Measurements from ENCODE around the gene METTL27. TPM values are rescaled to one million over a fixed set of nuclear protein-coding genes. Genes with fewer than 3 reads are reported as not detected.
"Not testable (repeated sequence)": the region's sequence is repeated elsewhere in the genome, so short reads cannot be mapped to it uniquely, and the experiment has no call there.

Gene METTL27
- total RNA-seq, 1 donor from 2014 or later: 1.8 TPM

- intact Hi-C loops (cut with micrococcal nuclease): no loop called here
- H3K4me3 Mint-ChIP-seq: no peak within 1 kb of the TSS
- no peaks in the 10 kb centered on the region for H3K36me3 Mint-ChIP-seq (ENCODE audit: low read depth)
- H3K27me3 Mint-ChIP-seq (ENCODE audit: insufficient read depth): peaks cover 16% of the 10 kb centered on the region
- DNase-seq (ENCODE audit: low spot score): no peak
- H3K27ac Mint-ChIP-seq: no peak within 1 kb of the TSS
- no peaks in the 10 kb centered on the region for H3K9me3 Mint-ChIP-seq
- H3K4me1 Mint-ChIP-seq (ENCODE audit: low read depth): peaks cover 1% of the 10 kb centered on the region
These were observed 18.5 kb upstream of the METTL27 start, which contains the start of gene TMEM270 for GRCh38 chr7:73860859-73861258. TSS of gene TMEM270 (plus strand) at chr7:73861159. CDS start at chr7:73861195, 36 bp downstream.

DNA sequence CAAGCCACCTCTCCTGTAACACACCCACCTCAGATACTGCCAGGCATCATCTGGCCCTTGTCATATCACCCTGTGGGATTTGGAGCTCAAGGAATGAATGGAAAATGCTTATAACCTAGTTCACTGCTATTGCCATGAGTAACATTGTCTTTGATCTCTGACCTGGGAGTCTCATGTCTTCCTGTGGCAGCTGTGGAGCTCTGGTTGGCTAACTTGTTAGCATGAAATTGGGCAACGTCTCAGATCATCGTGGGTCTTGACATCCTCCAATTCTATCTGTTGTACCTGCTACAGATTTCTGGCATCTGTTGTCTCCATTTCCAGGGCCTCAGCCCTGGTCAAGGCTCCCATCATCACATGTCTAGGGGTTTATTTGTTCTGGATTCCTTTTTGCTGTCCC, 16.5 kb upstream of the METTL27 start:
- no peaks in the 10 kb centered on the region for H3K9me3 Mint-ChIP-seq
- H3K27me3 Mint-ChIP-seq (ENCODE audit: insufficient read depth): peaks cover 24% of the 10 kb centered on the region
- H3K27ac Mint-ChIP-seq: no peak overlapping the region
- no peaks in the 10 kb centered on the region for H3K36me3 Mint-ChIP-seq (ENCODE audit: low read depth)
- intact Hi-C loops (cut with micrococcal nuclease): loop anchor here (10.0 kb wide), 1 partner anchor 254 kb away; no protein-coding TSS in a partner anchor
- peaks cover 8% of the 10 kb centered on the region for H3K4me1 Mint-ChIP-seq (ENCODE audit: low read depth)
- DNase-seq (ENCODE audit: low spot score): no peak
- H3K4me3 Mint-ChIP-seq: no peak overlapping the region

GRCh38 chr7:73856941-73857340, 14.6 kb upstream of the METTL27 start:
- DNase-seq (ENCODE audit: low spot score): no peak
- peaks cover 13% of the 10 kb centered on the region for H3K4me1 Mint-ChIP-seq (ENCODE audit: low read depth)
- intact Hi-C loops (cut with micrococcal nuclease): loop anchor here (10.0 kb wide), 1 partner anchor 252 kb away; no protein-coding TSS in a partner anchor
- H3K4me3 Mint-ChIP-seq: peak overlapping the region; percentile 13
- H3K9me3 Mint-ChIP-seq: no peaks in the 10 kb centered on the region
- no peaks in the 10 kb centered on the region for H3K36me3 Mint-ChIP-seq (ENCODE audit: low read depth)
- peaks cover 24% of the 10 kb centered on the region for H3K27me3 Mint-ChIP-seq (ENCODE audit: insufficient read depth)
- H3K27ac Mint-ChIP-seq: no peak overlapping the region

GRCh38 chr7:73852500-73852899, 10.2 kb upstream of the METTL27 start:
- peaks cover 26% of the 10 kb centered on the region for H3K4me1 Mint-ChIP-seq (ENCODE audit: low read depth)
- H3K27me3 Mint-ChIP-seq (ENCODE audit: insufficient read depth): peaks cover 17% of the 10 kb centered on the region
- H3K9me3 Mint-ChIP-seq: no peaks in the 10 kb centered on the region
- intact Hi-C loops (cut with micrococcal nuclease): loop anchor here (10.0 kb wide), 1 partner anchor 248 kb away; no protein-coding TSS in a partner anchor
- H3K36me3 Mint-ChIP-seq (ENCODE audit: low read depth): no peaks in the 10 kb centered on the region
- no peak overlapping the region for H3K4me3 Mint-ChIP-seq
- no peak overlapping the region for H3K27ac Mint-ChIP-seq
- no peak for DNase-seq (ENCODE audit: low spot score)

GRCh38 chr7:73851410-73852338, 9.4 kb upstream of the METTL27 start:
- Mint-ChIP-seq H3K9me3 (no peaks in the 10 kb centered on the region), H3K36me3 (ENCODE audit: low read depth) (no peaks in the 10 kb centered on the region), H3K4me1 (ENCODE audit: low read depth) (peaks cover 26% of the 10 kb centered on the region), H3K27me3 (ENCODE audit: insufficient read depth) (peaks cover 13% of the 10 kb centered on the region), H3K27ac (peak overlapping the region; percentile 15), H3K4me3 (no peak overlapping the region)
- DNase-seq (ENCODE audit: low spot score): no peak
- intact Hi-C loops (cut with micrococcal nuclease): loop anchor here (1.0 to 10.0 kb wide), 4 partner anchors 9 to 247 kb away; partner anchors contain the start of genes ABHD11 and METTL27

DNA sequence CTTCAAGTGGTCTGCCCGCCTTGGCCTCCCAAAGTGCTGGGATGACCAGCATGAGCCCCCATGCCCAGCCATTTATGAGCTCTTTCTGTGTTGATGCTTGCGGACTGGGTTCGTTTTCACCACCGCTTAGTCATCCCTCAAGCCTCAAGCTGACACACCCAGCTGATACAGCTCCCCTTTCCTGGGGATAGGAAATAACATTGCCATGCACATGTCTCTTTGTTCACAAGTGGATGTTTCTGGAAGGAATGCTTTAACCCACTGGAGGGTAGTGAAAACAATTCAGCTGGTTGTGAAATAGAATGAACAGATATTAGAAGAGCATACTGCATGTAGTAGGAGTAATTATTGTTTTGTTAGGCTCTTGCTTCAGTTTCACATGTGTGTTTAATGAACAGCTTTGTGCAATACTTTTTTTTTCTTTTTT, 8.5 kb upstream of the METTL27 start:
- Mint-ChIP-seq H3K4me3 (no peak overlapping the region), H3K27me3 (ENCODE audit: insufficient read depth) (peaks cover 13% of the 10 kb centered on the region), H3K27ac (peak overlapping the region; percentile 52), H3K9me3 (no peaks in the 10 kb centered on the region), H3K36me3 (ENCODE audit: low read depth) (no peaks in the 10 kb centered on the region), H3K4me1 (ENCODE audit: low read depth) (peaks cover 25% of the 10 kb centered on the region)
- no peak for DNase-seq (ENCODE audit: low spot score)
- intact Hi-C loops (cut with micrococcal nuclease): loop anchor here (1.0 to 10.0 kb wide), 4 partner anchors 8 to 246 kb away; partner anchors contain the start of genes ABHD11 and METTL27

GRCh38 chr7:73847941-73848723, 5.8 kb upstream of the METTL27 start:
- H3K36me3 Mint-ChIP-seq (ENCODE audit: low read depth): no peaks in the 10 kb centered on the region
- peaks cover 28% of the 10 kb centered on the region for H3K4me1 Mint-ChIP-seq (ENCODE audit: low read depth)
- peaks cover 14% of the 10 kb centered on the region for H3K27me3 Mint-ChIP-seq (ENCODE audit: insufficient read depth)
- no peak overlapping the region for H3K4me3 Mint-ChIP-seq
- H3K9me3 Mint-ChIP-seq: no peaks in the 10 kb centered on the region
- DNase-seq (ENCODE audit: low spot score): no peak
- intact Hi-C loops (cut with micrococcal nuclease): no loop called here
- H3K27ac Mint-ChIP-seq: no peak overlapping the region

- H3K27ac Mint-ChIP-seq; H3K36me3 Mint-ChIP-seq (ENCODE audit: low read depth); H3K9me3 Mint-ChIP-seq; intact Hi-C loops (cut with micrococcal nuclease); DNase-seq (ENCODE audit: low spot score); H3K4me3 Mint-ChIP-seq: not testable (repeated sequence)
- peaks cover 11% of the 10 kb centered on the region for H3K4me1 Mint-ChIP-seq (ENCODE audit: low read depth)
- peaks cover 14% of the 10 kb centered on the region for H3K27me3 Mint-ChIP-seq (ENCODE audit: insufficient read depth)
These were observed 3.4 kb upstream of the METTL27 start for GRCh38 chr7:73845701-73846195.

DNA sequence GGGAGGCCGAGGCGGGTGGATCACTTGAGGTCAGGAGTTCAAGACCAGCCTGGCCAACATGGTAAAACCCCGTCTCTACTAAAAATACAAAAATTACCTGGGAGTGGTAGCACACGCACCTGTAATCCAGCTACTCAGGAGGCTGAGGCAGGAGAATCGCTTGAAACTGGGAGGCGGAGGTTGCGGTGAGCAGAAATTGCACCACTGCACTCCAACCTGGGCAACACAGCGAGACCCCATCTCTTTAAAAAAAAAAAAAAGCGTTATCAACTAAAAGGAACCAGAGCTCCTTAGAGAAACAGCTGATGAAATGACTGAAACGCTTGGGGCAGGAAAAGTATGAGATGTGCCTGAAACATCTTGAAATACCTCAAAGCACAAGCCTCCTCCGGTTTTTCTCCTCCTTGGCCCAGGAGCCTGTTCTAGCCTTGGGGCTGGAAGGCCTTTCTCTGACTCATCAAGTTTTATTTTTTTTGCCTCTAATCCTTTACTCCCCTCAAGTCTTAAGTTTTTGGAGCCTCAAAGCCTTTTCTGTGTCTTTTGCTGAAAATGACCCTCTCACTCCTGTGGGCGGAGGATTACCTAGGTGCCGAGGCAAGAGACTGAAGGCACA, 2.6 kb upstream of the METTL27 start:
- Mint-ChIP-seq H3K27ac (no peak overlapping the region), H3K36me3 (ENCODE audit: low read depth) (no peaks in the 10 kb centered on the region), H3K27me3 (ENCODE audit: insufficient read depth) (peaks cover 14% of the 10 kb centered on the region), H3K9me3 (no peaks in the 10 kb centered on the region), H3K4me1 (ENCODE audit: low read depth) (peaks cover 10% of the 10 kb centered on the region), H3K4me3 (no peak overlapping the region)
- intact Hi-C loops (cut with micrococcal nuclease): no loop called here
- no peak for DNase-seq (ENCODE audit: low spot score)

- DNase-seq (ENCODE audit: low spot score): no peak
- peak overlapping the region; percentile 63 for H3K4me3 Mint-ChIP-seq
- peaks cover 14% of the 10 kb centered on the region for H3K27me3 Mint-ChIP-seq (ENCODE audit: insufficient read depth)
- no peaks in the 10 kb centered on the region for H3K36me3 Mint-ChIP-seq (ENCODE audit: low read depth)
- H3K9me3 Mint-ChIP-seq: no peaks in the 10 kb centered on the region
- no peak overlapping the region for H3K27ac Mint-ChIP-seq
- intact Hi-C loops (cut with micrococcal nuclease): no loop called here
- H3K4me1 Mint-ChIP-seq (ENCODE audit: low read depth): peaks cover 10% of the 10 kb centered on the region
These were observed 1.8 kb upstream of the METTL27 start for GRCh38 chr7:73844131-73844547.

GRCh38 chr7:73841689-73842066, 638 bp downstream of the METTL27 start:
- Mint-ChIP-seq H3K27ac (no peak overlapping the region), H3K27me3 (ENCODE audit: insufficient read depth) (peaks cover 10% of the 10 kb centered on the region), H3K4me1 (ENCODE audit: low read depth) (peaks cover 10% of the 10 kb centered on the region), H3K9me3 (no peaks in the 10 kb centered on the region), H3K4me3 (peak overlapping the region; percentile 83), H3K36me3 (ENCODE audit: low read depth) (no peaks in the 10 kb centered on the region)
- intact Hi-C loops (cut with micrococcal nuclease): loop anchor here (1.0 to 2.0 kb wide), 6 partner anchors 10 to 319 kb away; partner anchors contain the start of genes ABHD11, BAZ1B, BUD23 and DNAJC30
- DNase-seq (ENCODE audit: low spot score): no peak

GRCh38 chr7:73840715-73841379, 1.5 kb downstream of the METTL27 start:
- Mint-ChIP-seq H3K4me1 (ENCODE audit: low read depth) (peaks cover 10% of the 10 kb centered on the region), H3K27me3 (ENCODE audit: insufficient read depth) (peaks cover 9% of the 10 kb centered on the region), H3K4me3 (peak overlapping the region; percentile 30), H3K36me3 (ENCODE audit: low read depth) (no peaks in the 10 kb centered on the region), H3K27ac (no peak overlapping the region), H3K9me3 (no peaks in the 10 kb centered on the region)
- intact Hi-C loops (cut with micrococcal nuclease): no loop called here
- DNase-seq (ENCODE audit: low spot score): no peak
